ENCODE data around the gene JDP2.

GRCh38 chr14:75445963-75446362, 18.1 kb downstream of the JDP2 start:
- TF ChIP-seq CTCF (IDR thresholded peaks at IDR 0.05) = no peak
- TF ChIP-seq GABPB1 (CRISPR knock-in tag; IDR thresholded peaks at IDR 0.05) = no peak
- TF ChIP-seq SMAD4 (CRISPR knock-in tag; IDR thresholded peaks at IDR 0.05) = no peak
- no peak for TF ChIP-seq MYBL2 (CRISPR knock-in tag; IDR thresholded peaks at IDR 0.05)
- TF ChIP-seq ELF4 (CRISPR knock-in tag; IDR thresholded peaks at IDR 0.05; ENCODE audit: low read depth) = no peak
- TF ChIP-seq FOXJ3 (CRISPR knock-in tag; IDR thresholded peaks at IDR 0.05; ENCODE audit: borderline replicate concordance) = no peak
- no peak for TF ChIP-seq ZBTB43 (CRISPR knock-in tag; IDR thresholded peaks at IDR 0.05)
